ENCODE measurements around the gene C6orf15. TPM values are rescaled to one million over a fixed set of nuclear protein-coding genes. Genes with fewer than 3 reads are reported as not detected.

Gene C6orf15
- total RNA-seq, 2 donors from 2014 or later, result not detected

GRCh38 chr6:31142361-31142761, 30.0 kb upstream of the C6orf15 start:
- Mint-ChIP-seq H3K27ac (no peak overlapping the region), H3K4me3 (no peak overlapping the region), H3K36me3 (ENCODE audit: low read depth) (peaks cover 33% of the 10 kb centered on the region), H3K4me1 (peaks cover 5% of the 10 kb centered on the region), H3K27me3 (no peaks in the 10 kb centered on the region), H3K9me3 (no peaks in the 10 kb centered on the region)
- ATAC-seq (replicated peaks), result no peak

- no peaks in the 10 kb centered on the region for H3K27me3 Mint-ChIP-seq
- no peaks in the 10 kb centered on the region for H3K9me3 Mint-ChIP-seq
- ATAC-seq (replicated peaks), result no peak
These were observed 28.3 kb upstream of the C6orf15 start for GRCh38 chr6:31140643-31141042.

GRCh38 chr6:31139599-31139998, 27.2 kb upstream of the C6orf15 start:
- Mint-ChIP-seq H3K27me3 (no peaks in the 10 kb centered on the region), H3K36me3 (ENCODE audit: low read depth) (peaks cover 13% of the 10 kb centered on the region), H3K9me3 (no peaks in the 10 kb centered on the region), H3K27ac (no peak overlapping the region), H3K4me3 (no peak overlapping the region), H3K4me1 (peaks cover 6% of the 10 kb centered on the region)
- no peak for ATAC-seq (replicated peaks)

More at GRCh38 chr6:31140643-31141042, 28.3 kb upstream of the C6orf15 start:
- peaks cover 6% of the 10 kb centered on the region for H3K4me1 Mint-ChIP-seq
- H3K27ac Mint-ChIP-seq, result no peak overlapping the region
- no peak overlapping the region for H3K4me3 Mint-ChIP-seq
- H3K36me3 Mint-ChIP-seq (ENCODE audit: low read depth), result peaks cover 24% of the 10 kb centered on the region

GRCh38 chr6:31138982-31139381, 26.6 kb upstream of the C6orf15 start, which contains the start of gene PSORS1C2:
PSORS1C2 (minus strand) TSS chr6:31139066; CDS start chr6:31139026, 40 bp downstream.
- Mint-ChIP-seq H3K4me1 (peaks cover 6% of the 10 kb centered on the region), H3K27ac (peak within 1 kb of the TSS; percentile 86), H3K36me3 (ENCODE audit: low read depth) (peaks cover 8% of the 10 kb centered on the region), H3K27me3 (no peaks in the 10 kb centered on the region), H3K4me3 (peak within 1 kb of the TSS; percentile 84), H3K9me3 (no peaks in the 10 kb centered on the region)
- ATAC-seq (replicated peaks), result no peak

- Mint-ChIP-seq H3K36me3 (ENCODE audit: low read depth) (no peaks in the 10 kb centered on the region), H3K9me3 (no peaks in the 10 kb centered on the region), H3K27me3 (no peaks in the 10 kb centered on the region), H3K4me3 (no peak overlapping the region), H3K4me1 (peaks cover 6% of the 10 kb centered on the region), H3K27ac (no peak overlapping the region)
- no peak for ATAC-seq (replicated peaks)
These were observed 23.3 kb upstream of the C6orf15 start for GRCh38 chr6:31135710-31136109.

GRCh38 chr6:31132806-31133205, 20.4 kb upstream of the C6orf15 start:
- no peak overlapping the region for H3K4me3 Mint-ChIP-seq
- ATAC-seq (replicated peaks), result no peak
- H3K9me3 Mint-ChIP-seq, result no peaks in the 10 kb centered on the region
- peaks cover 10% of the 10 kb centered on the region for H3K4me1 Mint-ChIP-seq
- H3K27ac Mint-ChIP-seq, result no peak overlapping the region
- no peaks in the 10 kb centered on the region for H3K27me3 Mint-ChIP-seq
- H3K36me3 Mint-ChIP-seq (ENCODE audit: low read depth), result no peaks in the 10 kb centered on the region

- Mint-ChIP-seq H3K27me3 (no peaks in the 10 kb centered on the region), H3K9me3 (no peaks in the 10 kb centered on the region), H3K36me3 (ENCODE audit: low read depth) (no peaks in the 10 kb centered on the region), H3K4me1 (peaks cover 5% of the 10 kb centered on the region), H3K27ac (no peak overlapping the region), H3K4me3 (no peak overlapping the region)
- no peak for ATAC-seq (replicated peaks)
These were observed 19.2 kb upstream of the C6orf15 start for GRCh38 chr6:31131595-31131994.

GRCh38 chr6:31130751-31131150, 18.4 kb upstream of the C6orf15 start:
- Mint-ChIP-seq H3K36me3 (ENCODE audit: low read depth) (no peaks in the 10 kb centered on the region), H3K27ac (no peak overlapping the region), H3K4me3 (no peak overlapping the region), H3K4me1 (peaks cover 5% of the 10 kb centered on the region), H3K9me3 (no peaks in the 10 kb centered on the region), H3K27me3 (no peaks in the 10 kb centered on the region)
- no peak for ATAC-seq (replicated peaks)

GRCh38 chr6:31129130-31129529, 16.8 kb upstream of the C6orf15 start:
- Mint-ChIP-seq H3K4me3 (no peak overlapping the region), H3K36me3 (ENCODE audit: low read depth) (no peaks in the 10 kb centered on the region), H3K27me3 (no peaks in the 10 kb centered on the region), H3K9me3 (no peaks in the 10 kb centered on the region), H3K4me1 (peaks cover 5% of the 10 kb centered on the region), H3K27ac (no peak overlapping the region)
- no peak for ATAC-seq (replicated peaks)

GRCh38 chr6:31128093-31128676, 15.8 kb upstream of the C6orf15 start:
- no peaks in the 10 kb centered on the region for H3K9me3 Mint-ChIP-seq
- H3K27me3 Mint-ChIP-seq, result no peaks in the 10 kb centered on the region
- H3K4me1 Mint-ChIP-seq, result peaks cover 5% of the 10 kb centered on the region
- H3K4me3 Mint-ChIP-seq, result no peak overlapping the region
- H3K36me3 Mint-ChIP-seq (ENCODE audit: low read depth), result no peaks in the 10 kb centered on the region
- no peak overlapping the region for H3K27ac Mint-ChIP-seq
- ATAC-seq (replicated peaks), result peak; percentile 68

- H3K36me3 Mint-ChIP-seq (ENCODE audit: low read depth), result no peaks in the 10 kb centered on the region
- H3K27ac Mint-ChIP-seq, result no peak overlapping the region
- peaks cover 5% of the 10 kb centered on the region for H3K4me1 Mint-ChIP-seq
- no peaks in the 10 kb centered on the region for H3K9me3 Mint-ChIP-seq
- no peak overlapping the region for H3K4me3 Mint-ChIP-seq
- no peaks in the 10 kb centered on the region for H3K27me3 Mint-ChIP-seq
- ATAC-seq (replicated peaks), result no peak
These were observed 14.2 kb upstream of the C6orf15 start for GRCh38 chr6:31126396-31127175.

- no peaks in the 10 kb centered on the region for H3K9me3 Mint-ChIP-seq
- H3K4me1 Mint-ChIP-seq, result peaks cover 5% of the 10 kb centered on the region
- H3K4me3 Mint-ChIP-seq, result no peak overlapping the region
- no peaks in the 10 kb centered on the region for H3K36me3 Mint-ChIP-seq (ENCODE audit: low read depth)
- no peak overlapping the region for H3K27ac Mint-ChIP-seq
- no peaks in the 10 kb centered on the region for H3K27me3 Mint-ChIP-seq
- no peak for ATAC-seq (replicated peaks)
These were observed 13.4 kb upstream of the C6orf15 start for GRCh38 chr6:31125586-31126363.

GRCh38 chr6:31125162-31125561, 12.8 kb upstream of the C6orf15 start:
- Mint-ChIP-seq H3K4me1 (peaks cover 5% of the 10 kb centered on the region), H3K36me3 (ENCODE audit: low read depth) (no peaks in the 10 kb centered on the region), H3K27me3 (no peaks in the 10 kb centered on the region), H3K4me3 (no peak overlapping the region), H3K27ac (no peak overlapping the region), H3K9me3 (no peaks in the 10 kb centered on the region)
- ATAC-seq (replicated peaks), result no peak

GRCh38 chr6:31122791-31123706, 10.7 kb upstream of the C6orf15 start:
- Mint-ChIP-seq H3K27me3 (no peaks in the 10 kb centered on the region), H3K4me3 (no peak overlapping the region), H3K36me3 (ENCODE audit: low read depth) (no peaks in the 10 kb centered on the region), H3K4me1 (peaks cover 3% of the 10 kb centered on the region), H3K9me3 (no peaks in the 10 kb centered on the region), H3K27ac (no peak overlapping the region)
- no peak for ATAC-seq (replicated peaks)
